GM12872 (cell line): Measurements from ENCODE around the gene C9orf43.

Source experiments
- CTCF ChIP-seq: IDR thresholded peaks from 3 replicates; pipeline ENCODE4 v1.5.1; 2011; ENCODE audit warnings: low read depth, mild to moderate bottlenecking, low read length, moderate library complexity; ENCODE audit not compliant: insufficient read depth

C9orf43 gene

GRCh38 chr9:113446323-113446740, 35.8 kb downstream of the C9orf43 start:
- TF ChIP-seq CTCF: peak; percentile 29; the same call in 1 of the 3 replicates

DNA sequence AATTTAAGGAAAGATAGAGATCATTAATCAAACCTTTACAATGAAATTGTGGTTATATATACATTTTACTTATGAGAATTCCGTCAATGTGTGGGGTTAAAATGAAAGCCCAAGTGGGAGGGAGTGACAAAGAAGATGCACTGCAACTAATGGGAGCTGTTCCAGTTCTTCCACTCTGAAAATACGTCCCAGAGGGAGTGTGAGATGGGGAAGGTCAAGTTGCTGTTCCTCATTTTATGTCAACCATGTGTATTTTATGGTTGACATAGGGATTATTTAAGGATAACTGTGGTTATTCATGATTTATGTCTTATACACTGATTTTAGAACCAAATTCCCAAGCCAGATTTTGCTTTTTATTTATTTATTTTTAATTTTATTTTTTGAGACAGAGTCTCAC, 38.8 kb downstream of the C9orf43 start:
- no peak for TF ChIP-seq CTCF

DNA sequence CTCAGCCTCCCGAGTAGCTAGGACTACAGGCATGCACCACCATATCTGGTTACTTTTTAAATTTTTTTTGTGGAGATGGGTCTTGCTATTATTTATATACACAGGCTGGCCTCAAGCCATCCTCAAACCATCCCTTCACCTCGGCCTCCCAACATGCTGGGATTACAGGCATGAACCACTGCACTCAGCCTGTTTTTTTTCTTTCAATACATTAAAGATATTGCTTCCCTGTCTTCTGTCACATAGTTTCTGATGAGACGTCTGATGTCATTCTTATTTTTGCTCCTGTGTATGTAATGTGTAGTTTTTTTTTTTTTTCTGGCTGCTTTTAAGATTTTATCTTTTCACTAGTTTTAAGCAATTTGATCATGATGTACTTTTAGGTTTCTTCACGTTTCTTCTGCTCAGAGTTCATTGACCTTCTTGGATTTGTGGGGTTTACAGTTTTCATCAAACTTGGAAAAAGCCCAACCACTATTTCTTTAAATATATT, 41.6 kb downstream of the C9orf43 start:
- TF ChIP-seq CTCF: no peak

DNA sequence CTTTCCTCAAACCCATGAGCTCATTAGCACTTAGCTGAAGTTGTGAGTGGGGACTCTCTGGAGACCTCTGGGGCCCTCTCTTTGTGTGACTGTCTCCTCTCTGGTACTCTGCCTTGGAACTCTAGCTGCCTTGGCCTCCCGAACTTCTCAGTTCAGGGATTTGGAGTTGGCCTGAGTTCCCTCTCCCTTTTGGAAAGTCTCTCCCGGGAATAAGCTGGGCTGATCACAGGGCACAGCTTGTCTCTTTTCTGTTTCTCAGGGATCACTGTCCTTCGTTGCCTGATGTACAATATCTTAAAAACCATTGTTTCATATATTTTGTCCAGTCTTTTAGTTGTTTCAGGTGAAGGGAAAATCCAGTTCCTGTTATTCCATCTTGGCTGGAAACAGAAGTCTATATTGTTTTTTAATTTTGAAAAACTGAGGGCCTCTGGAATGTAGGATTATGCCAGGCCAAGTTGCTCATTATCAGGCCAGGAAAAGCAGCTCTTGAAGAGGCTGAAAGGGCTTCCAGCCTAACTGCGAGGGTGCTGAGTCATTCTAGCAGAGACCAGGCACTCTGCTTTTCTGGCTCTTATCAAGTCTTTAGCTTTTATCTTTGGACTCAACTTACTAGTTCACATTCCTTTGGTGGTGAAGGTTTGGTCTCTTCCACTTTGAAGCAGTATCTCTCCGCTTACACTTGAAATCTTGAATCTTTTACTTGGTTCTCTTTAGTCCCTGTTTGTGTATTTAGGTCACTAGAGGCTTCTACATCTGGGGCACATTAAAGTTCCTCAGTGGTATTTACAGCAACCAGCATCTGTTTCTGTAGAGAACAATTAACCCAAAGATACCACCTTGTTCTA, 44.6 kb downstream of the C9orf43 start:
- no peak for TF ChIP-seq CTCF

DNA sequence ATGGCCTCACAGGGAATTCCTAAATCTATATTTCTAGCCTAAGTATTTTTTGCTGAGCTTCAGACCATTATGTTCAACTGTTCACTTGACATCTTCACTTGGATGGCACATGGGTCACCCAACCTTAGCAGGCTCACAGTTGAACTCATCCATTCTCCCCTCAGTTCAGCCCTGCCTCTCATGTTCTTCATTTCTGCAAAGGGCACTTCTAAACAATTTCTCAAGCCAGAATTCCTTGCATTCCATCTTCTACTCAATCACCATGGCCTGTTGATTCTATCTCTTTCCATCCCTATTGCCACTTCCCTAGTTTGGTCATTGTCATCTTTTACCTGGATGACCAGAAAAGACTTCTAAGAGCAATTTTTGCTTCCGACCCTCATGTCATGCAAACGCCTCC, 45.7 kb downstream of the C9orf43 start:
- TF ChIP-seq CTCF: no peak

GRCh38 chr9:113461285-113461684, 50.7 kb downstream of the C9orf43 start:
- TF ChIP-seq CTCF: no peak

DNA sequence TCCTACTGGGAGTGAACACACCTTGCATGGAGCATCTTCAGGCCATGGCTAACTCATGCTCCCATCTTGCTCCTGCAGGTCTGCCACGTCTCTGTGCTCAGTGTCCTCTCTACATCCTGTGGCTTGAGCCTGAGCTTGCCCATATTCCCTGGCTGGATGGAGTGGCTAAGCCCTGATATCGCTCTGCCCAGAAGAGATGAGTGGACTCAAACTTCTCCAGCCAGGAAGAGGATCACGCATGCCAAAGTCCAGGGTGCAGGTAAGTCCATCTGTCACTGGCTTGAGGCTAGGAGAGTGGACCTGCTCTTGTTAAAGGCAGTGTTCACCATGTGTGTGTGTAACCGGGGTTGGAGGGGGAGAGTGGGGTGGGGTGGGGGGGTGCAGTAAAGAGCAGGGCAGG, 51.4 kb downstream of the C9orf43 start:
- TF ChIP-seq CTCF: no peak
